ENCODE results near the gene LIN7C. TPM values are rescaled to one million over a fixed set of nuclear protein-coding genes. Genes with fewer than 3 reads are reported as not detected.
A peak's percentile ranks its signal among the peaks of the same experiment; 100 is the strongest.

Gene LIN7C
- polyA plus RNA-seq, 3 donors, result 7.3 to 24.0 (median 18.9) TPM

- Histone ChIP-seq H3K36me3 (replicated peaks in 1 of 2; ENCODE audit: control insufficient read depth in 1 of 2, insufficient read depth in 2 of 2, low read length in 2 of 2) (no peaks in the 10 kb centered on the region), H4K20me1 (ENCODE audit: insufficient read depth, low read length) (no peaks in the 10 kb centered on the region), H2AFZ (ENCODE audit: insufficient read depth, low read depth, low read length, poor library complexity, severe bottlenecking) (peak overlapping the region; percentile 89), H3K9me3 (replicated peaks in 1 of 2; ENCODE audit: control insufficient read depth in 1 of 2, insufficient read depth in 1 of 2, low read length in 2 of 2) (no peaks in the 10 kb centered on the region), H3K4me2 (replicated peaks; ENCODE audit: extremely low read depth, low read length, poor library complexity, severe bottlenecking) (peak overlapping the region; percentile 90), H3K4me3 (replicated peaks in 1 of 3; ENCODE audit: low read depth in 2 of 3, low read length in 3 of 3) (peak overlapping the region; percentile 40 to 82 (median 51)), H3K4me1 (ENCODE audit: control insufficient read depth in 1 of 2, insufficient read depth in 2 of 2, low read length in 2 of 2) (peaks cover 32 to 36% of the 10 kb centered on the region in 2 donors), H3K27me3 (ENCODE audit: control insufficient read depth in 2 of 2, insufficient read depth in 2 of 2, low read length in 2 of 2) (peaks cover 7 to 23% of the 10 kb centered on the region in 2 donors), H3K27ac (ENCODE audit: low read depth in 1 of 2, low read length in 2 of 2) (peak overlapping the region in 1 of 2 donors; percentile 7), H3K9ac (ENCODE audit: insufficient read depth, low read length, poor library complexity, severe bottlenecking) (peak overlapping the region; percentile 68), H3K79me2 (ENCODE audit: insufficient read depth, low read length) (no peaks in the 10 kb centered on the region)
- 18% methylated on average over 15 of the region's 21 CpGs for WGBS (ENCODE audit: insufficient coverage)
- DNase-seq, result no peak
- intact Hi-C loops (cut with micrococcal nuclease), result loop anchor here in 1 of 2 donors (5.0 kb wide), 1 partner anchor 36 kb away; the partner anchor contains the start of gene LIN7C
- Mint-ChIP-seq H3K4me3 (peak overlapping the region; percentile 78 to 89), H3K27me3 (ENCODE audit: low read depth in 3 of 3) (peaks cover 28 to 34% (median 30%) of the 10 kb centered on the region in 3 donors), H3K4me1 (peaks cover 46% of the 10 kb centered on the region), H3K27ac (peak overlapping the region in 2 of 7 donors; percentile 52 to 59), H3K36me3 (peaks cover 0 to 4% of the 10 kb centered on the region in 2 donors), H3K9me3 (peaks cover 0 to 5% (median 0%) of the 10 kb centered on the region in 7 donors)
- TF ChIP-seq, protein P1, sequence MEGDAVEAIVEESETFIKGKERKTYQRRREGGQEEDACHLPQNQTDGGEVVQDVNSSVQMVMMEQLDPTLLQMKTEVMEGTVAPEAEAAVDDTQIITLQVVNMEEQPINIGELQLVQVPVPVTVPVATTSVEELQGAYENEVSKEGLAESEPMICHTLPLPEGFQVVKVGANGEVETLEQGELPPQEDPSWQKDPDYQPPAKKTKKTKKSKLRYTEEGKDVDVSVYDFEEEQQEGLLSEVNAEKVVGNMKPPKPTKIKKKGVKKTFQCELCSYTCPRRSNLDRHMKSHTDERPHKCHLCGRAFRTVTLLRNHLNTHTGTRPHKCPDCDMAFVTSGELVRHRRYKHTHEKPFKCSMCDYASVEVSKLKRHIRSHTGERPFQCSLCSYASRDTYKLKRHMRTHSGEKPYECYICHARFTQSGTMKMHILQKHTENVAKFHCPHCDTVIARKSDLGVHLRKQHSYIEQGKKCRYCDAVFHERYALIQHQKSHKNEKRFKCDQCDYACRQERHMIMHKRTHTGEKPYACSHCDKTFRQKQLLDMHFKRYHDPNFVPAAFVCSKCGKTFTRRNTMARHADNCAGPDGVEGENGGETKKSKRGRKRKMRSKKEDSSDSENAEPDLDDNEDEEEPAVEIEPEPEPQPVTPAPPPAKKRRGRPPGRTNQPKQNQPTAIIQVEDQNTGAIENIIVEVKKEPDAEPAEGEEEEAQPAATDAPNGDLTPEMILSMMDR (IDR thresholded peaks at IDR 0.05), result no peak
Measured at GRCh38 chr11:27470826-27471588, 35.6 kb downstream of the LIN7C start.

DNA sequence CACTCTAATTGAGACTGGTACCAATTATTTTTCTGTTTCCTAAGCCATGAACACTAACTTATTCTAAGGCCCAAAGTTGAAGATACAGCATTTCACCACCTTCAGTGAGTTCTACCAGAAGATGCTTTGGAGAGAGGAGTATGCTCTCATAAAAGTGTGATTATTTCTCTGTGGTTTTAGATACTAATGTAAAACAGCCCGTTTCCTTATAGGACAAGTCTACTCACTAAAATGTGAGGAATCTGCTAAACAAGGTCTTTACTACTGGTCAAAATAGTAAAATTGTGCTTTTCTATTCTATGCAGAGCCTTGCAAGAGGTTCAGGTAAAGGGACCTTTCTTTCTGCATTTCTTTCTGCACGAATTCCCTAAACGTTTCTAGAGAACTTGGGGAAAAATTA is 36.4 kb downstream of the LIN7C start:
- Histone ChIP-seq H3K4me3 (replicated peaks in 1 of 3; ENCODE audit: low read depth in 2 of 3, low read length in 3 of 3) (no peak overlapping the region), H4K20me1 (ENCODE audit: insufficient read depth, low read length) (no peaks in the 10 kb centered on the region), H3K79me2 (ENCODE audit: insufficient read depth, low read length) (no peaks in the 10 kb centered on the region), H3K36me3 (replicated peaks in 1 of 2; ENCODE audit: control insufficient read depth in 1 of 2, insufficient read depth in 2 of 2, low read length in 2 of 2) (no peaks in the 10 kb centered on the region), H3K27ac (ENCODE audit: low read depth in 1 of 2, low read length in 2 of 2) (no peak overlapping the region), H3K9me3 (replicated peaks in 1 of 2; ENCODE audit: control insufficient read depth in 1 of 2, insufficient read depth in 1 of 2, low read length in 2 of 2) (no peaks in the 10 kb centered on the region), H3K9ac (ENCODE audit: insufficient read depth, low read length, poor library complexity, severe bottlenecking) (no peak overlapping the region), H3K4me1 (ENCODE audit: control insufficient read depth in 1 of 2, insufficient read depth in 2 of 2, low read length in 2 of 2) (peaks cover 32 to 36% of the 10 kb centered on the region in 2 donors), H2AFZ (ENCODE audit: insufficient read depth, low read depth, low read length, poor library complexity, severe bottlenecking) (no peak overlapping the region), H3K4me2 (replicated peaks; ENCODE audit: extremely low read depth, low read length, poor library complexity, severe bottlenecking) (no peak overlapping the region), H3K27me3 (ENCODE audit: control insufficient read depth in 2 of 2, insufficient read depth in 2 of 2, low read length in 2 of 2) (peaks cover 7 to 23% of the 10 kb centered on the region in 2 donors)
- Mint-ChIP-seq H3K4me3 (no peak overlapping the region), H3K27ac (no peak overlapping the region), H3K27me3 (ENCODE audit: low read depth in 3 of 3) (peaks cover 28 to 34% (median 30%) of the 10 kb centered on the region in 3 donors), H3K36me3 (peaks cover 0 to 4% of the 10 kb centered on the region in 2 donors), H3K9me3 (peaks cover 0 to 5% (median 0%) of the 10 kb centered on the region in 7 donors), H3K4me1 (peaks cover 46% of the 10 kb centered on the region)
- intact Hi-C loops (cut with micrococcal nuclease), result loop anchor here in 1 of 2 donors (5.0 kb wide), 1 partner anchor 37 kb away; the partner anchor contains the start of gene LIN7C
- TF ChIP-seq, protein P1 (IDR thresholded peaks at IDR 0.05), result no peak
- WGBS (ENCODE audit: insufficient coverage), result no CpG with 5 or more reads among the region's 3 CpGs
- DNase-seq, result no peak
